GOT3 (cell line): Measurements from ENCODE around the gene PRUNE1.

Experiments used
- DNase-seq: peaks from one replicate; lab custom pipeline; 2025; ENCODE audit warnings: mixed read lengths; lab: John Stamatoyannopoulos, UW

Gene PRUNE1

DNA sequence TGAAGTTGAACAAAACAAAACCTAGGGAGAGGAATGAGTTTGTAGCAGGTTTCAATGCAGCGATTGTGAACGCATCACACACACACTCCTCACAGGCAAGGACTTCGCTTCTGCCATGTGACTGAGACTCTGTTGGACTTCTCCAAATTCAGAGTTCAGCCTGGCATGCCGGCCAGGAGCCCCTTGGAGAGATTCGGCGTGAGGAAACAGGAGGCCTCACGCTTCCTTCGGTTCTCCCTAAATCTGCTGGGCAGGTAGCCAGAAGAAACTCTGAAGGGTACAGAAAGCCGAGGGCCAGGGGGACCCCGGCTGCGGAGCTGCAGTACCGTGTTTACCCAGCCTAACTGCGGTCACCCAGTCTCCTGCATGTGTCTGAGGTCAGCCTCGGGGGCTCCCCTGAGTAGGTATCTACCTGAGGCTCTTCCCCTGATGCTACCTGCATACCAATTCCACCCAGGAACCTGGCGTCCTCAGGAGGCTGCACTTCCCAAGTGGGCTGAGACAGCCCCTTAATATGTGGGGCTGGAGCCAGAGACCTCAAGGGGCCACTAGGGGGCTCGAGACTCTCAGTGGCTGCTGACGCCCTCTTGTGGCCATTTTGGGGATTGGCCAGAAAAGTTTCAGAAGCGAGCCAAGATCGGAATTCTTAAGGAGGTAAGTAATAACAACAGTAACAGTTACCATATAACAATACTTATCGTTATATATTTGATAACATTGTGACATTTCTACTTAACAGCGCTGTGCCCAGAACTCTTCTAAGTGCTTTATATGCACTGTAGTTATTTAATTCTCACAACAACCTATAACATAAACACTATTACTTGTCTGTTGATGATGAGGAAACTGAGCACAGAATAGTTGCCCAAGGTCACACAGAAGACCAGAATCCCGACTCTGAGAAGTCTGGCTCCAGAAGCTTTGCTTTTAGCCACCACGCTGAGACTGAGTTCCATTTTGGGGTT, 28.9 kb upstream of the PRUNE1 start:
- peak; percentile 63 for DNase-seq

DNA sequence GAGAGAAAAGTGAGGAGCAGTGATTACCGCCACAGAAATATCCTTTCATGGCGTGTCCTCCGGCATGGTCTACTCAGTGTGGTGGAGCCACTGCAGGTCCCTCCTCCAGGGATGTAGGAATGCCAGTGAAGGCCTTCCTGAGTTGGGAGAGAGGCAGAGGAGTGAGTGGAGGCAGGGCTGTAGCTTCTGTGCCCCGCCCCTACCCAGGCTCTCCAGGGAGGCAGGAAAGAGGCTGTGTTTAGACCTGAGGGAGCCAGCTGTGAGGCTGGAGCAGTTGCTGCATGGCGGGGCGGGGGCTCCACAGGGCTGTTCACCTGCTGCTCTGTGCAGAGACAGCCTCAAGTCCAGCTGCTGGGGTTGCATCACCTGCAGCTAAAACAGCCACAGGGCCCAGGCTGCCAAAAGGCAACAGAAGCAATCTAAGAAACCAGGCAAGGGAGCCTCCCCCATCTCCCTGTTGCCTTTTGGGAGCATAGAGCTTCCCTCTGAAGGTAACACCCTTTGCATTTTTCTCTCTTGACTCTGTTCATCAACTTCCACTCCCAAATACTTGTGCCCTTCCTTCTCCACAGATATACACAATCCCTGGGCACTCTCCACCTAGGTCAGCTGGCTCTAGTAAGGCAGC, 27.0 kb upstream of the PRUNE1 start:
- no peak for DNase-seq

DNA sequence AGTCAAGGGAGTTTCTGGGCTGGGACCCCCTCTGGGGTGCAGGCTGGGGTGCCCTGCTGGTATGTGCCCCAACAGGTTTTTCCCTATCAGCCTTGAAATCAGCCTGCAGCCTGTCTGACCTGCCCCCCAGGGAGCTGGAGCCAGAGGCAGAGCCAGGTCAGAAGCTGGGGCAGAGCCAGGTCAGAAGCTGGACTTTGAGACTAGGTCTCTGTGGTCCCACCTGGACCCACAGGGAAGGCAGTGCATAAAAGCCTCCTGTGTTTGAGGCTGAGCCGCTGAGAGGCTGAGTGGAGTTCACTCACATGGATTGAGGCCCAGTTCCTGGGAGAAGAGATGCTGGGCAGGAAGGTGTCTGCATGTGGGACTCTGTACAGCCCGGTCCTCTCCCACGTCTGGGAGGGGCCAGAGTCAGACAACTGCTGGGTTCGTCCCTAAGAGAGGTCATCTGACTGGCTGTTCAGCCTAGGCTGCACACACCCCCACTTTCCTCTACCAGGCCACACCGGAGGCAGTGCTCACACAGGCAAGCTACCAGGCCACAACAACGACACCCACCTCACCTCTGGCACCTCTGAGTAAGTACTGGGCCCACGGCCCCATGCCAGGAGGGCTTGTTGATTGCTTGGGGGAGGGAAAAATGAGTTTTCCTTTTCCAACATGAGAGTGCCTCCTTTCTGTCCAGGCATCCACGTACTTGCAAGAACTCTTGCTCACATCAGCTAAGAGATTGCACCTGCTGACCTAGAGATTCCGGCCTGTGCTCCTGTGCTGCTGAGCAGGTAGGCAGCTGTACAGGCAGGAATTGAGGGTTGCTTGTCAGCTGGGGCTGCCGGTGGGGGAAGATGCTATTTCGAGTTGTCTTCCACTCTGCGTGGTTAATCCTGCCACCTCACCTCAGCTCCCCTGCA, 26.2 kb upstream of the PRUNE1 start, which contains the start of gene ANXA9:
ANXA9 (plus strand) TSS at position 488 of the 908 bp plus-strand sequence. CDS start 814 bp downstream, outside the sequence.
- DNase-seq, result no peak

DNA sequence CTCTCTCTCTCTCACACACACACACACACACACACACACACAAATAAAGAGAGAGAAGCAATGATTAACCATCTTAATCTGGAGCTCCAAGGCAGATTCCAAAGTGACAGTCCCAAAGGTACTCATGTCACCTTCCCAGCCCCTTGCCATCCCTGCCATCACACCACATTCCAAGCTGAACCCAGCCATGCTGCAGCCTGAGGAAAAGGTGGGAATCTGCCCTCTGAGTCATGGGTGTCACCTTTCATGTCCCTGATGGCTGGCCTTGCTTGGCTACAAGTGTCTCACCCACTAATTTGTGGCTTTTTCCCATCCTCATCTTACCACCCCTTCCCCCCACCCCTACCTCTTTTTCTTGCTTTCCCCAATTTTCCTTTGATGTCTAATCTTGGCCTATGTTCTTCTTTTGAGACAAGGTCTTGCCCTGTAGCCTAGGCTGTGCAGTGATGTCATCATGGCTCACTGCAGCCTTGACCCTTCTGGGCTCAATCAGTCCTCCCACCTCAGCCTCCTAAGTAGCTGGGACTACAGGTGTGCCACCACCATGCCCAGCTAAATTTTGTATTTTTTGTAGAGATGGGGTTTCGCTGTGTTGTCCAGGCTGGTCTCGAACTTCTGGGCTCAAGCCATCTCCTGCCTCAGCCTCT, 22.9 kb upstream of the PRUNE1 start:
- DNase-seq, result no peak

DNA sequence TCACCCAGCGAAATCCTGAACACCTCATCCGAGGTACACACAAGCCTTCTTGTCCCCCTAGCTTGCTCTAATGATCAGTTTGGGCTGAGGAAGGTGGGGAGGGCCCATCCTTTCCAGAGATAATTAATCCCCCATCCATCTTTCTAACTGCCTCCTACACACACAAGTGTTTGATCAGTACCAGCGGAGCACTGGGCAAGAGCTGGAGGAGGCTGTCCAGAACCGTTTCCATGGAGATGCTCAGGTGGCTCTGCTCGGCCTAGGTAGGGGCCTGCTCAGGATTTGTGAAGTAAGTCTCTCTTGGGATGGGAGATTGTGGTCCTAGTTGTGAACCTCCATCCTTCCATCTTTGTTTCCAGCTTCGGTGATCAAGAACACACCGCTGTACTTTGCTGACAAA, 20.3 kb upstream of the PRUNE1 start:
- DNase-seq, result no peak

DNA sequence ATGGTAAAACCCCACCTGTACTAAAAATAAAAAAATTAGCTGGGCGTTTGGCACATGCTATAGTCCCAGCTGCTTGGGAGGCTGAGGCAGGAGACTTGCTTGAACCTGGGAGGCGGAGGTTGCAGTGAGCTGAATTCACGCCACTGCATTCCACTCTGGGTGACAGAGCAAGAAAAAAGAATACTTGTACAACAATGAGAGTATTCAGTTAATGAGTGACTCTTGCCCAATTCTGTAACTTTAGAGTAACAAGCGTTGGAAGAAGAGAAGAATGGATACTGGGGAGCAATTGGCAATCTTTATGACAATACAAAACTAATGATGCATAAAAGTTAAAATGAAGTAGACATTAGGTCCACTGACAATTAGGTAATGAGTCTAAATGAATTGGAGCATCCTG, 15.6 kb upstream of the PRUNE1 start:
- no peak for DNase-seq

DNA sequence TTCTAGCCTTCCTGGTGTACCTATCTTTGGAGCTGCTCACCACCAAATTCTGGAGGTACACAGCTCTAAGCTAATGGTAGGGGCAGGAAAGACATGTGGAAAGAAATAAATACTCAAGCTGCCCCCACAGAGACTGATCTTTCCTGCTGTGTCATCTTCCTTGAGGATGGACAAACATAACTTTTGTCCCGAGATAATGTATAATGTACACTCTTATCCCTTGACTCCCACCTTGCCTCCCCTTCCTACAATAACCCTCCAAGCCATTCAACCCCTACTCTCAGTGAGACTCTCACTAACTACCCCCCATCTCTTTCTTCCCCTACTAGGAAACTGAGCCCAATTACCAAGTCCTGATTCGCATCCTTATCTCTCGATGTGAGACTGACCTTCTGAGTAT, 14.0 kb upstream of the PRUNE1 start:
- DNase-seq, result no peak

DNA sequence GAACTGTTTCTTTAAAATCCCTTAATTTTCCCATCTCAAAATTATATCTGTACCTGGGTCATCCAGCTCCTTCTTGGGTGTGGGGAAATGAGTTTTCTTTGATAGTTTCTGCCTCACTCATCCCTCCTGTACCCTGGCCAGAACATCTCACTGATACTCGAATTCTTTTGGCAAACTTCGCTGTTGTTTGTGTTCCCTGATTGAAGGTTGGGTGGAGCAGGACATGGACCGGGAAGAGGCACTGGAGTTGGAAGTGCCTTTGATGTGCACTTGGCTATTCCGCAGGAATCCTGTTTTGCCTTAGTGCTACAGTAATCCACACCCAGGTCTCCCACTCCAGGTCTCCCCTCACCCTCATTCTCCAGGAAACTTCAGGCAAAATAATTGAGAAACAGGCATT, 12.8 kb upstream of the PRUNE1 start:
- no peak for DNase-seq

DNA sequence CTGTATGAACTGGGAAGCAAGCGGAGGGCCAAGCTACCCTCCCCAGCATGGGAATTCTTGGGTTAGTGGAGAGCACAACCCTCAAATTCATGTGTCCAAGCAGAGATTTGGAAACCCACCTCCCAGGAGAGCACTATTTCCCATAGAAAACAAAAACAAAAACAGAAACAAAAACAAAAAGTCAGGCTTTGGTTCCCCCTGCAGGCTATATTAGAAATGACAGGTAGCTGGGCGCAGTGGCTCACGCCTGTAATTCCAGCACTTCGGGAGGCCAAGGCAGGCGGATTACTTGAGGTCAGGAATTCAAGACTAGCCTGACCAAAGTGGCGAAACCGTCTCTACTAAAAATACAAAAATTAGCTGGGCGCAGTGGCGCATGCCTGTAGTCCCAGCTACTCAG, 12.4 kb upstream of the PRUNE1 start:
- DNase-seq, result no peak

DNA sequence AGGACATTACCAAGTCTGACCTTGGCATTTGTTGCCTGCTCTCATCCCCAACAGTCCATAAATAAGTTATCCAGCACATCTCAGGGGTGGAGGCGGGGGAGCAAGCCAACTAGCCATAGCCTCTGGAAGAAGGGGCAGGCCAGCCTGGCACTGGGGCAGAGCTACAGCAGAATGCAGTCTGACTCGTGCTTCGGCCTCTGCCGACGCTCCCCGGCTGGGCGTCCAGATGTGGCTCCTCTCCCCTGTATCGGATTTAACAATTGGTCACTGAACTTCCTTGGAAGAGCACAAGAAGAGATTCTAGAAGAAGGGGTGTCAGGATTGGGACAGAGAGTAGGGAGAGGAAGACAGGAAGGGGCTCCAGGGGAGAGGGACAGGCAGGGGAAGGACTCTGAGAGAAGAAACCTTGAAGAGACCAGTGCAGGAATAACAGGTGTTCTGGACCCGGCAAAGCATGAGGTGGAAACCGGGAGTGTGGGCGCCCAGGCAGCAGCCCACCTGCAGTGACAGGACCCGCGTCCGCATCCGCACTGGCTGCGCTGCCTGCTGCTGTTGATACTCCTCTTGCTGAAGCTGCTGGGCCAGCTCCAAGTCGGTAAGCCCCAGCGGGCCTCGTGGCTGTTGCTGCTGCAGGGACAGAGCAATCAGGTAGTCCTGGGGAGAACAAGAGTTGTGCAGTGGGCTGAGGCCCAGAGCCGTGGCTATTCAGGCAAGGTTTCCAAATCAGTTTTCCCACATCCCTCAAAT, 10.9 kb upstream of the PRUNE1 start:
- no peak for DNase-seq

DNA sequence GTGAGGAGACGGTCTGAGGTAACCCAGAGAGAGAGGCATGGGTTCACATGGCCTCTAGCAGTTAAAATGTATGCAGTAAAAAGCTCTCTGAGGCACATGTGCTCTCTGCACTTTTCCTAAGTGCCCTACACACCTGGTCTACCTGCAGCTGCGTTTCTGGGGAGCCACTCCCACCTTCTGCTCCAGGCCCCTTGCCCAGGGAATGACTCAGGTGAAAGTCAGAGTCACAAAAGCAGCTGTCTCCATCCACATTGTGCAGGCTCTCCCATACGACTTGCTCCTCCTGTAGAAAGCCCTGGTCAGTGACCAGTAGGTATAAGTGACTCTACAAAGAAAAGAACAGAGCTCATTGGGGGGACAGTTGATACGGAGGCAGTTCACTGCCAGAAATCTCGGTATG, 10.3 kb upstream of the PRUNE1 start:
- no peak for DNase-seq

DNA sequence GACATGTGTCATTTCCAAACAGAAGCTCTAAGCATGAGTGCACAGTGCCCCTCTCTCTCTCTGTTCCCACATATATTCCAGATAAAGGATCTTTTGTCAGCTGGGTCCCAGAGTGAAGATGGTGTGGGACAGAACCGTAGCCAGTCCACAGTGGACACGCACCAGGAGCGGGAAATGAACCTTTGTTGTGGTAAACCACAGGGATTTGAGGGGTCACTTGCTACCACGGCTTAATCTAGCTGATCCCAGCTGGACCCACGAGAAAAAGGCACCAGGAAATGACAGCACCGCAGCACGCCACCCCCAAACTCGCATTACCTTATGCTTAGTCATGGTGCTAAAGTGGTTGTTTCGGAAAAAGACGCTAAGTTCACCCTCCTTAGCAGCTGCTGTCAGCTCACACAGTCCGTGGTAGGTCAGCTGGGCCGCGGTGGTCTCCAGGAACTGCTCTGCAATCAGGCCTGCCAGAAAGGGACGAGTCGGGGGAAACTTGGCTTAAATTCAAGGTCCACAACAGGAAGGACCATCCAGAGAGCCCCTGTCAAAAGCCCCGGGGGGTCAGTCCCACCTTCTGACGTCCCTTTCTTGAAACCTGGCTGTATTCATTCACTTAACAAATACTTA, 9.1 kb upstream of the PRUNE1 start:
- DNase-seq, result no peak

DNA sequence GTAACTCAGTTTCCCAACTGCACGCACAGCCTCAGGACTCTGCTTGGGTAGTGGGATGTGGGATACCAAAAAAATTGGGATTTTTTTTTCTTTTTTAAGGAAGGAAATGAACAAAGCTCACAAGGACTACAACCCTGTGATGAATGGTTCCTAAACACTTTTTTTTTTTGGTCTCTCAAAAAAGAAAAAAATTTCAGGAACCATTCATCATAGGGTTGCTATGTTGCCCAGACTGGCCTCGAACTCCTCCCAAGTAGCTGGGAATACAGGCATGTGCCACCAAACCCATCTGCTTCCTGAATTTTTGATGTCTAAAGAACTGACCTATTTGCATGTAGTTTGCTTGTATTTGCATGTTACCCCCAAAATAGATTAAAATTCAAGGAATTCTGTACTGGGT, 8.3 kb upstream of the PRUNE1 start:
- no peak for DNase-seq

DNA sequence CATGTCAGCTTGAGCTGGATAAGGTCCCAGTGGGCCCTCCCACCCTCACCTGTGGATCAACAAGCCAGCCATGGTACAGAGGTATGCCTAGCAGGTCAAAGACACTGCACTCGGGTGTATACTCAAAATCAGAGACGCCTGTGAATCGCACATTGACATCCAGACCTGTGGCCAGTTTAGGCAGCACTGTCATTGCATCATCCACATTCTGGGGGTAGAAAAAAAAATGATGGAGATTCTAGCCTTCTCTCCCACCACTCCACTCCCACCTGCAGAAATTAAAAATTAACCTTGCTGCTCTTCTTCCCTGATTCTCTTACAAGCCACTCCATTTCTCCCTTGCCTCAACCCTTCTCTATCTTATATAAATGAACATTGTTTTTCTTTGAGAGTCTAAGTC, 7.8 kb upstream of the PRUNE1 start:
- DNase-seq, result no peak

DNA sequence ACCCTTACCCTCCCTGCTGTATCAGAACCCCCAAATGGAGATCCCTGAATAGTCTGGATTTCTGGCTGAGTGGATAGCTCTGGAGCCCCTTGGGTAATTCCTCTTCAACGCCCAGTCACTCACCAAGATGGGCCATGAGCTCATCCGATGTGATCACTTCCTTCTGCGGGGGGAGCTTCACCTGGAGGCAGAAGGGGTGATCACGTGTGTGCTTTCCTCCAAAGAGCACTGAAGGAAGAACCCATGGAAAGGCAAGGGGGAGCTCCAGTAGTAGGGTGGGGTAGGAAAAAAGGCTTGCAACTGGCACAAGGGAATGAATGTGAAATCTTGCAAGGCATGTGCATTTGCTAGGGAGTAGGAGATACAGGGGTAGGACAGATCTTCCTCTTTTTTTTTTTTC, 6.6 kb upstream of the PRUNE1 start:
- DNase-seq, result no peak

DNA sequence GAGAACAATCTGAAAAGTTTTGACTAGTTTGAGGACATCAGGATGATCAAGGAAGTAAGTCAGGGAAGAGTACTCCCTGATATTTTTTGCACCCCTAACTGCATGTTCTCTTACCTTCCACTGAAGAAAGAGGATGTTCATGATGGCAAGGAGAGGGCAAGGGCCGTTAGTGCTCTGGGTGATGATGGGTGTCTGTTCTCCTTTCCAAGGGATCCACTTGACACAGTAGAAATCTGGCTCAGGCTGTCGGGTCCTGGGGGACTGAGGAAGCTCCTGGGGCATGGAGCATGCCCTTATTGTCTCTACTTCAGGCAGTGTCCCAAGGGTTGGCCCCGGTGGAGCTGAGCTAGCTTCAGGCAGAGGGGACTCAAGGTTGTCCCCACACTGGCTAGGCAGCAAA, 6.2 kb upstream of the PRUNE1 start:
- DNase-seq, result no peak

DNA sequence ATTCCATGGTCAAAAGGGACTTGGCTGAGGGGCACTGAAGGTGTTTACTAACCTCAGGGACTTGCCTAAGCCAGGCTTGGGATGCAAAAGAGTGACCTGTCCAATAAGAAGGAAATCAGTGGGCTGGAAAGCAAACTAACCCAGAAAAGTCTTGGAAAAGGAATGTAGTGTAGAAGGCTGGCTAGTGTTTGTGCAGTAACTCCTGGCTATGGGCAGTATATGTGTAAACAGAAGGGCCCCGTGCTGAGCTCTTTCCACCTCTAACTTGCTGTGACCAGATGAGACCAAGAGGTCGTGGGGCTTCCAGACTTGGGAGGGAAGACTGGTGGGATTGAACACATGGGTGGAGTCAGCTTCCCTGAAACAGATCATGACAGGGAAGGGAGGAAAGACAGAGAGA, 5.6 kb upstream of the PRUNE1 start:
- DNase-seq, result no peak

DNA sequence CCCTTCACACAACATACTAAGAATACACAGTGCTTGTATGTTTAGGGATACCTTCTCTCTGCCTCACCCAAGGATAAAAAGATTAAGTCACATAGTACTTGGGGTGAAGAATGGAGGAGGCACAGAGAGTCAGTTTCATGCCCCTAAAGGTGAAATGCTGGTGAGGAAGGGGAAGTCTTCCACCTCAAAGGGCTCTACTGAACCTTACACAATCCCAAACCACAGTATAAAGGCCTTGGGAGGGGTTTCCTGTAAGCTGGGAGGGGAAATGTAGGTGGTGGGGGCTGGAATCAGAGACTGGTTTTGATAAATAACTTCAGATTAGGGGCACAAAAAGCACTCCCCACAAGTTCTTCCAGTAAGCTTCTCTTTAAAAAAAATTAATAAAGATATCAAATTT, 5.1 kb upstream of the PRUNE1 start:
- DNase-seq, result no peak

DNA sequence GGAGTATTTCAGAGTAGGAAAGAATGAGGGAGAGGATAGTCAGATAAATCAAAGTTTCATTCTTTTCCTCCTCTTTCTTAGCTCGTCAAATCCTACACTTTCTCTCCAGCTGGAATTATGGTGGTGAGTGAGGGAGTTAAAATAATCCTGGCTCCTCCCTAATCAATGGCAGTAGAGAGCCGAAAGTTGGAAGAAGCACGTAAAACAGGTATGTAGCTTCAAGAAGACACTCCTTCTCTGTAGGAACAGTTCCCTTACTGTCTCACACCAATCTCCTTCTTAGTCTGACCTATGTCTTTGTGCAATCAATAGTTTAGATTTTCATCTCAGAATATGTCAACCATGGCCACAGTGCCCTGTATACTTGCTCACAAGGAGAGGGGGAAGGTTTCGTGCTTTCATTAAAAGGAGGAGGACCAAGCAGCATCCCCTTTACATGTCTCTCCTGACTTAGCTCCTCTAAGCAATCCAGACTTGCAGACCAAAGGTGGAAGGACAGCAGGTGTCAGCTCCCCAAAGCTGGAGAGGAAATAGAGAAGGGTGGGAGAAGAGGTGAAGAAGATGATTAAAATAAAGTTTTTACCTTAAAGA, 2.4 kb upstream of the PRUNE1 start:
- no peak for DNase-seq

DNA sequence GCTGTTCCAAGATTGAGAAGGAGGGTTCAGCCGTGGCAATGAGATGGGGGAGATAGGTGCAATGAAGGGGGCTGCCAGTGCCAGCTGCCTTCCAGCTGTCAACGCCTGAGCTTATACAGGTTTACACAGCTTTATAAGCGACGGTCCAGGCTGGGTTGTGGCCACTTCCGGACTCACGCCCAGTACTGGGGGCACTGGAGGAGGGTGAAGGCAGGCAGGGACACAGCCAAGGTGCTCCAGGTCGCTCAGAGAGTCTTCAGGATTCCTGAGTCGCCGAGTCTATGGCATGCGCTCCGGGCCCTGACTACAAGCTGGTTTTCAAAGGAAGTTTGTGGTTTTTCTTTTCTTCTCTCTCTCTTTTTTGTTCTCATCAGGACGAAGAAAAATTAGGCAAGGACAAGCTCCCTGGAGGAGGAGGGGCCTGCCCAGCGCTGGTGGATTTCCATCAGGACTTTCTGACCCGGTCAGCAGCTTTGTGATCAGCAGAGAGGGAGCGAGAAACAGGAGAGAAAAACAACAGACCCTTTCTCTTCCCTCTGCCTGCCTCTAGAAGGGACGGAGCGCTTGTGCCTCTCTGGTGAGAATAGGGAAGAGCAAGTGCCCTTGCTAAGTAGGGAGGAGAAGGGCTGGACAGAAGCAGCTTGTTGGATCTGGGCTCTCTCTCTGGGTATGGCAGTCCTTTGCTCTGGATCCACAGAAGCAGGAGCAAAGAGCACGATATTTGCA, 1.8 kb upstream of the PRUNE1 start, which contains the start of gene MINDY1:
MINDY1 (minus strand) TSS at position 576 of the 726 bp plus-strand sequence. CDS start 4,285 bp downstream, outside the sequence.
- peak; percentile 25 for DNase-seq
